Endothelial cell of umbilical vein (primary cell): ENCODE results near the gene PLAAT2. TPM values are rescaled to one million over a fixed set of nuclear protein-coding genes. Genes with fewer than 3 reads are reported as not detected.

Experiments used
- BruUV-seq: library from RNA; stranded (reverse); fragments of 400-500 nt; replicated peaks from 2 replicates; lab custom pipeline; 2021; lab: Mats Ljungman, UMichigan
- CTCF ChIA-PET: fragments of 300-600, 350-600 bp; sonication (Branson Sonifier 250); formaldehyde crosslinking; loops from one replicate; lab custom pipeline; 2021; ENCODE audit warnings: antibody characterized with exemption, inconsistent platforms; lab: Charles Lee
- POLR2A ChIA-PET: fragments of 300-600, 350-600 bp; sonication (Branson Sonifier 250); formaldehyde crosslinking; loops from one replicate; lab custom pipeline; 2021; ENCODE audit warnings: antibody characterized with exemption, inconsistent platforms; lab: Charles Lee
- DNase-seq: peaks from one replicate; pipeline ENCODE4 v3.0.0-alpha.2; 2011; ENCODE audit warnings: low read depth, low spot score
- FAIRE-seq: peaks from 2 replicates; lab custom pipeline; 2011; peaks lifted over from hg19 to GRCh38; lab: Jason Lieb, UNC
- H2AFZ ChIP-seq: 2 replicates; pipeline ENCODE4 v1.6.0; 2012; ENCODE audit warnings: low read depth, low read length, control low read depth, inconsistent platforms
- H3K27ac ChIP-seq: 2 replicates; pipeline ENCODE4 v1.5.1; 2011; ENCODE audit warnings: low read depth, mild to moderate bottlenecking, control low read depth, low read length, moderate library complexity; ENCODE audit not compliant: insufficient read depth
- H3K27me3 ChIP-seq, 2 experiments: 2 replicates each; pipeline versions ENCODE4 v1.6.0 to v1.6.1; 2011; ENCODE audit warnings: low read length in 2 of 2, mixed read lengths in 1 of 2; ENCODE audit not compliant: control insufficient read depth in 2 of 2, insufficient read depth in 2 of 2
- H3K36me3 ChIP-seq, 2 experiments: 2 replicates in 1 of 2; 3 replicates in 1 of 2; pipeline ENCODE4 v1.5.1; 2011; ENCODE audit warnings: low read length in 2 of 2, mild to moderate bottlenecking in 1 of 2, moderate library complexity in 1 of 2; ENCODE audit not compliant: control insufficient read depth in 2 of 2, insufficient read depth in 2 of 2; ENCODE audit errors: extremely low read depth in 1 of 2
- H3K4me1 ChIP-seq: 3 replicates; pipeline ENCODE4 v1.5.1; 2011; ENCODE audit warnings: mild to moderate bottlenecking, low read length; ENCODE audit not compliant: control insufficient read depth, insufficient read depth; ENCODE audit errors: extremely low read depth
- H3K4me2 ChIP-seq: 2 replicates; pipeline ENCODE4 v1.6.1; 2011; ENCODE audit warnings: low read length, control low read depth, mixed read lengths; ENCODE audit not compliant: insufficient read depth
- H3K4me3 ChIP-seq, 3 experiments: fragments of 200-600 bp in 1 of 3; sonication (generic), shearing (Covaris generic) in 1 of 3; replicated peaks in 1 of 3; 2 replicates each; pipeline ENCODE4 v1.5.1; 2011 to 2016; ENCODE audit warnings: control low read depth in 3 of 3, low read length in 3 of 3, mild to moderate bottlenecking in 2 of 3, inconsistent platforms in 1 of 3, low read depth in 1 of 3, moderate library complexity in 1 of 3; ENCODE audit not compliant: insufficient read depth in 1 of 3
- H3K79me2 ChIP-seq: 2 replicates; pipeline ENCODE4 v1.6.0; 2012; ENCODE audit warnings: low read length, inconsistent platforms; ENCODE audit not compliant: control insufficient read depth, insufficient read depth
- H3K9ac ChIP-seq: replicated peaks from 2 replicates; pipeline ENCODE3; 2011; ENCODE audit warnings: low read length, control low read depth; ENCODE audit not compliant: insufficient read depth; ENCODE audit errors: extremely low read depth
- H3K9me1 ChIP-seq: replicated peaks from 3 replicates; pipeline ENCODE4 v1.6.0; 2011; ENCODE audit warnings: mild to moderate bottlenecking, low read length; ENCODE audit not compliant: control insufficient read depth, insufficient read depth; ENCODE audit errors: extremely low read depth
- H3K9me3 ChIP-seq: replicated peaks from 2 replicates; pipeline ENCODE4 v1.5.1; 2012; ENCODE audit warnings: low read length, inconsistent platforms; ENCODE audit not compliant: control insufficient read depth, insufficient read depth
- H4K20me1 ChIP-seq: replicated peaks from 2 replicates; pipeline ENCODE3; 2011; ENCODE audit warnings: mild to moderate bottlenecking, low read length; ENCODE audit not compliant: control insufficient read depth, insufficient read depth; ENCODE audit errors: extremely low read depth
- CTCF ChIP-seq, 2 donors: IDR thresholded peaks; 1 replicate in 1 of 2; 2 replicates in 1 of 2; pipeline ENCODE4 v1.5.1; 2011; ENCODE audit warnings: low read length in 2 of 2, mild to moderate bottlenecking in 2 of 2, moderate library complexity in 2 of 2, control low read depth in 1 of 2, inconsistent platforms in 1 of 2, low read depth in 1 of 2; ENCODE audit not compliant: insufficient read depth in 1 of 2; ENCODE audit errors: extremely low read depth in 1 of 2
- EZH2 ChIP-seq: IDR thresholded peaks from 2 replicates; pipeline ENCODE4 v1.6.1; 2012; ENCODE audit warnings: borderline replicate concordance, low read depth, mild to moderate bottlenecking, moderate library complexity, low read length, inconsistent platforms; ENCODE audit not compliant: severe bottlenecking
- FOS ChIP-seq: IDR thresholded peaks from 2 replicates; pipeline ENCODE4 v1.6.1; 2011; ENCODE audit warnings: mild to moderate bottlenecking, low read length, moderate library complexity, borderline replicate concordance; ENCODE audit not compliant: insufficient read depth
- GATA2 ChIP-seq: IDR thresholded peaks from 2 replicates; pipeline ENCODE4 v1.7.0; 2011; ENCODE audit warnings: low read depth, mild to moderate bottlenecking, moderate library complexity, mixed read lengths, low read length; ENCODE audit not compliant: insufficient read length, insufficient read depth
- JUN ChIP-seq: IDR thresholded peaks from 2 replicates; pipeline ENCODE4 v1.6.1; 2011; ENCODE audit warnings: borderline replicate concordance, low read depth; ENCODE audit not compliant: insufficient read length, insufficient read depth
- MYC ChIP-seq: IDR thresholded peaks from one replicate; pipeline ENCODE4 v1.6.1; 2011; ENCODE audit warnings: mild to moderate bottlenecking, low read depth, low read length
- POLR2A ChIP-seq: IDR thresholded peaks from 2 replicates; pipeline ENCODE4 v1.6.1; 2012; ENCODE audit warnings: low read depth, mild to moderate bottlenecking, control low read depth, low read length
- POLR2AphosphoS5 ChIP-seq: IDR thresholded peaks from 2 replicates; pipeline ENCODE4 v1.6.1; 2012; ENCODE audit warnings: low read depth, mild to moderate bottlenecking, control low read depth, low read length, moderate library complexity; ENCODE audit not compliant: insufficient read depth
- dilution Hi-C: fragments of 300-500 bp; cut with MboI; formaldehyde crosslinking; loops from one replicate; pipeline ENCODE4 v1.15.0; 2019; ENCODE audit warnings: low sequenced_read_pairs; ENCODE audit not compliant: extremely low pct_ligation_motif_present
- intact Hi-C: fragments of 100-400 bp; cut with micrococcal nuclease; formaldehyde crosslinking; loops from one replicate; pipeline ENCODE4 v1.10.0; 2022
- polyA plus RNA-seq, 4 experiments: library from polyadenylated mRNA; depleted of rRNA in 3 of 4; stranded (reverse) in 3 of 4; unstranded in 1 of 4; fragments of >200 nt; gene quantifications; 2 replicates each; pipeline versions ENCODE4 v1.2.1 to v1.2.3, GENCODE V29; 2011 to 2012; ENCODE audit warnings: missing spikeins in 1 of 4
- total RNA-seq: library from RNA; stranded (reverse); gene quantifications from 2 replicates; pipeline ENCODE4 v1.2.3, GENCODE V29; 2021
- TF ChIP-seq, protein P1 (sequence below): IDR thresholded peaks from 2 replicates; pipeline ENCODE4 v1.6.1; 2011; ENCODE audit not compliant: insufficient read depth, insufficient read length

Gene PLAAT2
- total and polyA plus RNA-seq, 2 donors (not counting 3 experiments of a cell fraction or from before 2014, with no cell fraction given), result 0.40 TPM; not detected in 1

- Histone ChIP-seq H3K27ac (no peak overlapping the region), H4K20me1 (no peaks in the 10 kb centered on the region), H3K4me2 (no peak overlapping the region), H3K4me3 (no peak overlapping the region), H3K79me2 (no peaks in the 10 kb centered on the region), H2AFZ (no peak overlapping the region), H3K36me3 (no peaks in the 10 kb centered on the region), H3K27me3 (peaks cover 0 to 11% of the 10 kb centered on the region in 2 experiments), H3K9ac (no peak overlapping the region), H3K9me1 (no peaks in the 10 kb centered on the region), H3K4me1 (no peaks in the 10 kb centered on the region), H3K9me3 (no peaks in the 10 kb centered on the region)
- dilution Hi-C loops (no loop called here), intact Hi-C loops (no loop called here)
- FAIRE-seq (no peak), DNase-seq (no peak)
- CTCF ChIA-PET, result no interaction called here
- POLR2A ChIA-PET, result interaction anchor here (0.6 kb wide), 1 partner anchor 561 kb away, joined by 8 read pairs; no protein-coding TSS in a partner anchor
- no TSS peak for BruUV-seq
- TF ChIP-seq GATA2, result no peak
- TF ChIP-seq, protein P1, sequence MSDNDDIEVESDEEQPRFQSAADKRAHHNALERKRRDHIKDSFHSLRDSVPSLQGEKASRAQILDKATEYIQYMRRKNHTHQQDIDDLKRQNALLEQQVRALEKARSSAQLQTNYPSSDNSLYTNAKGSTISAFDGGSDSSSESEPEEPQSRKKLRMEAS, result no peak
- no peak for TF ChIP-seq POLR2A
- no peak for TF ChIP-seq MYC
- TF ChIP-seq JUN, result no peak
- TF ChIP-seq CTCF (IDR thresholded peaks at IDR 0.05; ENCODE audit: extremely low read depth in 1 of 2, insufficient read depth in 1 of 2, low read depth in 1 of 2, low read length in 2 of 2), result no peak
- no peak for TF ChIP-seq FOS
- no peak for TF ChIP-seq EZH2
- TF ChIP-seq POLR2AphosphoS5, result no peak
Observed at GRCh38 chr11:63560506-63561180, 2.5 kb downstream of the PLAAT2 start.
